ENCODE measurements around the gene PPDPF. TPM values are rescaled to one million over a fixed set of nuclear protein-coding genes. Genes with fewer than 3 reads are reported as not detected.

The PPDPF gene
- total RNA-seq, 1 experiment from 2014 or later = 51.0 TPM

- no peaks in the 10 kb centered on the region for H3K79me2 ChIP-seq (ENCODE audit: low read length)
- H2AFZ ChIP-seq (ENCODE audit: low read length) = no peak overlapping the region
Measured at GRCh38 chr20:63520934-63521601, 503 bp downstream of the PPDPF start.

GRCh38 chr20:63521602-63522001 is 1.0 kb downstream of the PPDPF start:
- no peak overlapping the region for H3K27ac ChIP-seq (ENCODE audit: low read length)

More at GRCh38 chr20:63520934-63521601, 503 bp downstream of the PPDPF start:
- Histone ChIP-seq H3K4me3 (ENCODE audit: low read length) (peak overlapping the region; percentile 71; the same call in 1 of the 2 replicates), H3K27me3 (ENCODE audit: low read length) (no peaks in the 10 kb centered on the region), H3K9ac (ENCODE audit: low read length) (peak overlapping the region; percentile 63), H4K20me1 (ENCODE audit: insufficient read depth, low read depth, low read length) (no peaks in the 10 kb centered on the region), H3K27ac (ENCODE audit: low read length) (no peak overlapping the region), H3K9me2 (replicated peaks; ENCODE audit: insufficient read depth, low read length) (no peaks in the 10 kb centered on the region), H3K4me2 (ENCODE audit: low read depth, low read length, poor library complexity, severe bottlenecking) (peak overlapping the region; percentile 92), H3K9me3 (ENCODE audit: low read length) (no peaks in the 10 kb centered on the region), H3K4me1 (ENCODE audit: low read length) (peaks cover 13% of the 10 kb centered on the region), H3K36me3 (ENCODE audit: insufficient read depth, low read length) (no peaks in the 10 kb centered on the region; the same call in 1 of the 2 replicates)
- peak; percentile 59 for DNase-seq

GRCh38 chr20:63522091-63522868 is 1.7 kb downstream of the PPDPF start:
- Histone ChIP-seq H3K9ac (ENCODE audit: low read length) (no peak overlapping the region), H3K79me2 (ENCODE audit: low read length) (no peaks in the 10 kb centered on the region), H2AFZ (ENCODE audit: low read length) (no peak overlapping the region)

More at GRCh38 chr20:63521602-63522001, 1.0 kb downstream of the PPDPF start:
- Histone ChIP-seq H3K4me1 (ENCODE audit: low read length) (peaks cover 13% of the 10 kb centered on the region), H3K36me3 (ENCODE audit: insufficient read depth, low read length) (no peaks in the 10 kb centered on the region; the same call in 1 of the 2 replicates), H4K20me1 (ENCODE audit: insufficient read depth, low read depth, low read length) (no peaks in the 10 kb centered on the region), H3K4me3 (ENCODE audit: low read length) (peak overlapping the region; percentile 71; the same call in 1 of the 2 replicates), H3K27me3 (ENCODE audit: low read length) (no peaks in the 10 kb centered on the region), H3K4me2 (ENCODE audit: low read depth, low read length, poor library complexity, severe bottlenecking) (peak overlapping the region; percentile 92), H3K79me2 (ENCODE audit: low read length) (no peaks in the 10 kb centered on the region), H2AFZ (ENCODE audit: low read length) (no peak overlapping the region), H3K9ac (ENCODE audit: low read length) (peak overlapping the region; percentile 63), H3K9me2 (replicated peaks; ENCODE audit: insufficient read depth, low read length) (no peaks in the 10 kb centered on the region), H3K9me3 (ENCODE audit: low read length) (no peaks in the 10 kb centered on the region)
- no peak for DNase-seq

GRCh38 chr20:63522981-63523611 is 2.5 kb downstream of the PPDPF start:
- no peak for DNase-seq
- Histone ChIP-seq H3K36me3 (ENCODE audit: insufficient read depth, low read length) (no peaks in the 10 kb centered on the region; the same call in 1 of the 2 replicates), H4K20me1 (ENCODE audit: insufficient read depth, low read depth, low read length) (no peaks in the 10 kb centered on the region), H3K9me2 (replicated peaks; ENCODE audit: insufficient read depth, low read length) (no peaks in the 10 kb centered on the region), H2AFZ (ENCODE audit: low read length) (no peak overlapping the region), H3K27ac (ENCODE audit: low read length) (no peak overlapping the region), H3K9me3 (ENCODE audit: low read length) (no peaks in the 10 kb centered on the region), H3K9ac (ENCODE audit: low read length) (no peak overlapping the region), H3K4me3 (ENCODE audit: low read length) (no peak overlapping the region), H3K27me3 (ENCODE audit: low read length) (no peaks in the 10 kb centered on the region), H3K4me1 (ENCODE audit: low read length) (peaks cover 13% of the 10 kb centered on the region), H3K79me2 (ENCODE audit: low read length) (no peaks in the 10 kb centered on the region), H3K4me2 (ENCODE audit: low read depth, low read length, poor library complexity, severe bottlenecking) (no peak overlapping the region)

More at GRCh38 chr20:63522091-63522868, 1.7 kb downstream of the PPDPF start:
- H3K4me2 ChIP-seq (ENCODE audit: low read depth, low read length, poor library complexity, severe bottlenecking) = no peak overlapping the region
- no peaks in the 10 kb centered on the region; the same call in 1 of the 2 replicates for H3K36me3 ChIP-seq (ENCODE audit: insufficient read depth, low read length)
- H3K4me1 ChIP-seq (ENCODE audit: low read length) = peaks cover 13% of the 10 kb centered on the region
- DNase-seq = no peak
- H3K9me3 ChIP-seq (ENCODE audit: low read length) = no peaks in the 10 kb centered on the region
- H3K27ac ChIP-seq (ENCODE audit: low read length) = no peak overlapping the region
- H3K4me3 ChIP-seq (ENCODE audit: low read length) = no peak overlapping the region
- H3K27me3 ChIP-seq (ENCODE audit: low read length) = no peaks in the 10 kb centered on the region
- no peaks in the 10 kb centered on the region for H4K20me1 ChIP-seq (ENCODE audit: insufficient read depth, low read depth, low read length)
- H3K9me2 ChIP-seq (replicated peaks; ENCODE audit: insufficient read depth, low read length) = no peaks in the 10 kb centered on the region

- Histone ChIP-seq H3K27me3 (ENCODE audit: low read length) (no peaks in the 10 kb centered on the region), H2AFZ (ENCODE audit: low read length) (no peak overlapping the region), H3K79me2 (ENCODE audit: low read length) (no peaks in the 10 kb centered on the region)
Measured at GRCh38 chr20:63525185-63525584, 4.6 kb downstream of the PPDPF start.

GRCh38 chr20:63525971-63526370 is 5.4 kb downstream of the PPDPF start:
- H3K4me3 ChIP-seq (ENCODE audit: low read length) = no peak overlapping the region
- no peak overlapping the region for H3K4me2 ChIP-seq (ENCODE audit: low read depth, low read length, poor library complexity, severe bottlenecking)
- no peak for DNase-seq
- H3K9ac ChIP-seq (ENCODE audit: low read length) = no peak overlapping the region
- no peaks in the 10 kb centered on the region; the same call in 1 of the 2 replicates for H3K36me3 ChIP-seq (ENCODE audit: insufficient read depth, low read length)
- H3K9me2 ChIP-seq (replicated peaks; ENCODE audit: insufficient read depth, low read length) = no peaks in the 10 kb centered on the region
- no peak overlapping the region for H3K27ac ChIP-seq (ENCODE audit: low read length)
- no peak overlapping the region for H2AFZ ChIP-seq (ENCODE audit: low read length)
- H3K27me3 ChIP-seq (ENCODE audit: low read length) = no peaks in the 10 kb centered on the region
- H3K4me1 ChIP-seq (ENCODE audit: low read length) = peaks cover 4% of the 10 kb centered on the region; the same call in 1 of the 2 replicates
- no peaks in the 10 kb centered on the region for H3K9me3 ChIP-seq (ENCODE audit: low read length)
- no peaks in the 10 kb centered on the region for H3K79me2 ChIP-seq (ENCODE audit: low read length)
- no peaks in the 10 kb centered on the region for H4K20me1 ChIP-seq (ENCODE audit: insufficient read depth, low read depth, low read length)

More at GRCh38 chr20:63525185-63525584, 4.6 kb downstream of the PPDPF start:
- H3K9me2 ChIP-seq (replicated peaks; ENCODE audit: insufficient read depth, low read length) = no peaks in the 10 kb centered on the region
- no peak for DNase-seq
- H3K9me3 ChIP-seq (ENCODE audit: low read length) = no peaks in the 10 kb centered on the region
- H3K4me1 ChIP-seq (ENCODE audit: low read length) = peaks cover 7% of the 10 kb centered on the region
- H3K9ac ChIP-seq (ENCODE audit: low read length) = no peak overlapping the region
- no peaks in the 10 kb centered on the region for H4K20me1 ChIP-seq (ENCODE audit: insufficient read depth, low read depth, low read length)
- H3K36me3 ChIP-seq (ENCODE audit: insufficient read depth, low read length) = no peaks in the 10 kb centered on the region; the same call in 1 of the 2 replicates
- H3K4me3 ChIP-seq (ENCODE audit: low read length) = no peak overlapping the region
- H3K27ac ChIP-seq (ENCODE audit: low read length) = no peak overlapping the region
- no peak overlapping the region for H3K4me2 ChIP-seq (ENCODE audit: low read depth, low read length, poor library complexity, severe bottlenecking)

- Histone ChIP-seq H2AFZ (ENCODE audit: low read length) (no peak overlapping the region), H3K9ac (ENCODE audit: low read length) (no peak overlapping the region), H3K4me2 (ENCODE audit: low read depth, low read length, poor library complexity, severe bottlenecking) (no peak overlapping the region)
Measured at GRCh38 chr20:63527184-63527583, 6.6 kb downstream of the PPDPF start.

More at GRCh38 chr20:63527184-63527583, 6.6 kb downstream of the PPDPF start:
- Histone ChIP-seq H3K79me2 (ENCODE audit: low read length) (no peaks in the 10 kb centered on the region), H3K27ac (ENCODE audit: low read length) (no peak overlapping the region), H3K9me3 (ENCODE audit: low read length) (no peaks in the 10 kb centered on the region), H3K4me3 (ENCODE audit: low read length) (no peak overlapping the region), H4K20me1 (ENCODE audit: insufficient read depth, low read depth, low read length) (no peaks in the 10 kb centered on the region), H3K36me3 (ENCODE audit: insufficient read depth, low read length) (no peaks in the 10 kb centered on the region; the same call in 1 of the 2 replicates), H3K9me2 (replicated peaks; ENCODE audit: insufficient read depth, low read length) (no peaks in the 10 kb centered on the region), H3K4me1 (ENCODE audit: low read length) (no peaks in the 10 kb centered on the region), H3K27me3 (ENCODE audit: low read length) (no peaks in the 10 kb centered on the region)
- no peak for DNase-seq
